Dendritic cell treated with granulocyte-macrophage colony-stimulating factor and Interleukin-4, amounts not matched to agents 40 ng/mL and 50 ng/mL, for 4 days (primary cell): ENCODE results near the gene DUSP9.

ENCODE experiments used
- H3K27ac Mint-ChIP-seq: one replicate; pipeline ENCODE4 v1.8.0; 2022; ENCODE audit warnings: mild to moderate bottlenecking, mixed read lengths
- H3K27me3 Mint-ChIP-seq: one replicate; pipeline ENCODE4 v1.8.0; 2022; ENCODE audit warnings: mild to moderate bottlenecking, mixed read lengths
- H3K36me3 Mint-ChIP-seq: one replicate; pipeline ENCODE4 v1.8.0; 2022; ENCODE audit warnings: low read depth, mixed read lengths
- H3K4me1 Mint-ChIP-seq: one replicate; pipeline ENCODE4 v1.8.0; 2022; ENCODE audit warnings: low read depth, mixed read lengths
- H3K4me3 Mint-ChIP-seq: one replicate; pipeline ENCODE4 v1.8.0; 2022; ENCODE audit warnings: mild to moderate bottlenecking, moderate library complexity, mixed read lengths
- H3K9me3 Mint-ChIP-seq: one replicate; pipeline ENCODE4 v1.8.0; 2022; ENCODE audit warnings: mixed read lengths
- intact Hi-C: fragments of 100-400 bp; cut with micrococcal nuclease; formaldehyde crosslinking; loops from one replicate; pipeline ENCODE4 v1.15.0; 2022

DUSP9 gene

DNA sequence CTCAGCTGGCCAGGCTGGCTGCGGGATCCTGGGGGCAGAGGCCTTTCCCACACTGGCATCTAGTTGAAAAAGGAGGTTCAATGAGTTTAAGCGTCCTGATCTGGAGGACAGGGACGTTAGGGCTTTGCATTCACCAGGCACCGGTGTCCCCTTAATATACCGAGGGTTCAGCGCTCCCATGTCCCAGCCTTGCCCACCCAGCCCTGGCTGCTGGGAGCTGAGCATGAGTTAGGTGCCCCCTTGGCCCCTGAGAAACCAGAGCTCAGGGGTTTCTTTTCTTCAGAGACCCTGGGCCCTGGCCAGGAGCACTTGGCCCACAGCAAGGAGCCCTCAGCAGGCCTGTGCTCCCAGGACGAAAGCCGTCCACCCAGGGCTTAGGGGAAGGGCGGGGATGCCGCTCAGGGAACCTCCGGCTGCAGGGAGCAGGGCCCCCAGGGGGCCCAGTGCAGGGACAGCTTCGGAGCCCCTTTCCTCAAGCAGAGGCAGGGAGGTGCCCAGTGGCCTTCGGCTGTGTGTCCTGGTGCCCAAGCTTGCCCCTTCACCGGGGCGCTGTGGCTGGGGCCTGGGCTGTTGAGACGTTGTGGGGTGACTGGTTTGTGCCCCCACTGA lies 20.9 kb upstream of the DUSP9 start:
- Mint-ChIP-seq H3K4me3 (no peak overlapping the region), H3K9me3 (no peaks in the 10 kb centered on the region), H3K36me3 (no peaks in the 10 kb centered on the region), H3K27ac (no peak overlapping the region), H3K27me3 (peaks cover 25% of the 10 kb centered on the region), H3K4me1 (no peaks in the 10 kb centered on the region)
- intact Hi-C loops, result no loop called here

DNA sequence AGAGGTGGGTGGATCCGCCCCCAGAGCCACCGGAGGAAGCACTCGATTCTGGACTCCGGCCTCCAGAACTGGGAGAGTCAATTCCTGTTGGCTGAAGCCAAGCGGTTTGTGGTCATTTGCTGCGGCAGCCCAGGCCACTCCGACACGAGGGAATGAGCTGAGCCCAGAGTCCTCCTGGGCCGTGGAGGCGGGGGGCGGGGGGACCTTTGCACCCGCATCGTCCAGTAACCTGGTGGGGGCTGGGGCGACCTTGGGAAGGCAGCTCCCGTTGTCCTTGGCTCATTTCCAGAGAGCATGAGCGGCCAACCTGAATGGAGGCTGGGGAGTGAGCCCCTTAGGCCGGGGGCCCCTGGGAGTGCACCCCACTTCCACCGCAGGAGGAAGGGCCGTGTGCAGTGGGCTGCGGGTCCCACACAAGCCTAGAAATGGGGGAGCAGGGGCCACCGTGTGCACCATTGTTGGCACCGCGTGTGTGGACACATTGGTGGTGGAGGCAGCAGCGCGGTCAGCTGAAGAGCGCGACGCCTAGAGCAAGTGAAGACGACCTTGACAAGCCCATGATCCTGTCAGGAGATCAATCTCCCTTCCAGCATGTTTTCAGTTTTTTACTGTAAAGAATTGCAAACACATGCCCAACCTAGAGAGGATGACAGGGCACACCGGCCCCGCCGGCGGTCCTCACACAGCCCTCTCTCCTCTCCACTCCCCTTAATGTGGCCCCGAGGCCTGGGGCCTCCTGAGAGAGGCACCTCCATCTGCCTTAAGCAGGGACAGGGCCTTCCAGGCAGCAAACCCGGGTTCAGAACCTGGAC lies 19.9 kb upstream of the DUSP9 start:
- intact Hi-C loops, result no loop called here
- no peak overlapping the region for H3K4me3 Mint-ChIP-seq

DNA sequence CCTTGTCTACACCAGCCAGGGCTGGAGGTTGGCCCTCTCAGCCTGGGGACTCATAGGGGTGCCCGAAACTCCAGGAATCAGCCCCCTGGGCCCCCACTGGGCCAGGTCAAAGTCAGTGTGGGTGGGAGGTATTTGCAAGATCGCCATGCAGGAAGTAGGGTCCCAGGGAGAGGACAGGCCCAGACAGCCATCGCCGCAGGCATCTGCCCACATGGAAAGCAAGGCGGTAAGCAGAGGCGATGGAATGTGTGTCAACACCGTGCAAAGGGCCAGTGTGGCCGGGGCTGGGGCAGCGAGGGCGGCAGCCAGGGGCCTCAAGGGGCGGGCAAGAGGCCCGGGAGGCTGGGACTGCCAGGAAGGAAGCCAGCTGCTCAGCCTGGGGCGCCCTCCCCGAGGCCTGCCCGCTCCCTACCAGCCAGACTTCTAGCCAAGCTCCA lies 19.3 kb upstream of the DUSP9 start:
- Mint-ChIP-seq H3K9me3 (no peaks in the 10 kb centered on the region), H3K27ac (no peak overlapping the region), H3K27me3 (peaks cover 20% of the 10 kb centered on the region), H3K4me1 (no peaks in the 10 kb centered on the region), H3K4me3 (no peak overlapping the region), H3K36me3 (no peaks in the 10 kb centered on the region)
- intact Hi-C loops, result no loop called here

More for the DNA sequence above, 19.9 kb upstream of the DUSP9 start:
- Mint-ChIP-seq H3K36me3 (no peaks in the 10 kb centered on the region), H3K4me1 (no peaks in the 10 kb centered on the region), H3K9me3 (no peaks in the 10 kb centered on the region), H3K27ac (no peak overlapping the region), H3K27me3 (peaks cover 23% of the 10 kb centered on the region)

DNA sequence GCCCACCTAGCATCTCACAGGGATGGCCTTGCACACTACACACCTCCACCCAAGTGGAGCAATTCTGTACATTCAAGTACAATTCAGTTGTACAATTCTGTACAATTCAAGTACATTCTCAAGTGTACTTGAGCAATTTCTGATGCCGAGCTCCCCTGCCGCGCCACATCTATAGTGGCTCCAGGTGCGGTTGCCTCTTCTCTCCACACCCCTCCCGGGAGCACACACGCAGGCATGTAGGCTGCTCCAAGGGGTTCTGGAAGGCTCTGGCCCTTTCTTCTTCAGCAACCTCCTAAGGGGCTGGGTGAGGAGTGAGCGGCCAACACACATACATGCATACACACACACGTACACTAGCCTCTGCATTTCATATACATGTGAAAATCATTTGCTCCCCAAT lies 18.9 kb upstream of the DUSP9 start:
- intact Hi-C loops, result no loop called here
- Mint-ChIP-seq H3K36me3 (no peaks in the 10 kb centered on the region), H3K27ac (no peak overlapping the region), H3K4me3 (no peak overlapping the region), H3K27me3 (peaks cover 17% of the 10 kb centered on the region), H3K4me1 (no peaks in the 10 kb centered on the region), H3K9me3 (no peaks in the 10 kb centered on the region)

DNA sequence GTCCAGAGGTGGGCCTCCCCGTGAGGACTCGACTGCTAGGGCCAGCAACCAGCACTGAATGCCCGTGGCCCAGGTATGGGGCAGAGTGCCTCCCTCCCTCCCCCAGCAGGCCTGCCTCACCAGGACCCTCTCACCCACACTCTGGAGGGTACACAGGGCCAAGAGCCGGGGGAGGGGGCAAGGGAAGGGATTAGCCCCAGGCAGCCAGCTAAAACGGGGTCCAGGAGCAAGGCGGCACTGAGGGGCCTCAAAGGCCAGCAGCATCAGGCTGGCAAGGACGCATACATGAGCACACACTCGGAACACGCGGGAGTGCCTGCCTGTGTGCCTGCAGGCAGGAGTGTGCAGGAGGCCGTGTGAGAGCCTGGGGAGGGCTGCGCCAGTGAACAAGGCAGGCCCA lies 18.3 kb upstream of the DUSP9 start:
- Mint-ChIP-seq H3K4me1 (no peaks in the 10 kb centered on the region), H3K27ac (no peak overlapping the region)
- intact Hi-C loops, result no loop called here

DNA sequence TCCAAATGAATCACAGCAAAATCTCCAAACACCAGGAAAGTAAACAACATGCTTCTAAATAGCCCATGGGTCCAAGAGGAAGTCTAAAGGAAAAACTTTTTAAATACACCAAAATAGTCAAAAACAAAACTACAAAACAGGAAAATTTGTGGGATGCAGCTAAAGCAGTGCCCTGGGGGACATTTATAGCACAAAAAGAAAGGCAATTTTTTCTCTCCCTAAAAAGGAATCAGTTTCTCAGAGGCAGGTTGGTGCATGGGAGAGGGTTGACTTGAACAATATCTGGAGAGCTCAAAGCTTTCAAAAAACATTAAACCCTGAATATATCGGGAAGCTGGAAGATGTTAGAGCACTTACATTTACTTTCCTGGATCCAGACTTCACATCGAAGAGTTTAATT lies 15.7 kb upstream of the DUSP9 start:
- intact Hi-C loops, result no loop called here
- H3K27me3 Mint-ChIP-seq, result peaks cover 16% of the 10 kb centered on the region
- no peak overlapping the region for H3K27ac Mint-ChIP-seq
- no peak overlapping the region for H3K4me3 Mint-ChIP-seq
- no peaks in the 10 kb centered on the region for H3K36me3 Mint-ChIP-seq
- no peaks in the 10 kb centered on the region for H3K9me3 Mint-ChIP-seq
- H3K4me1 Mint-ChIP-seq, result no peaks in the 10 kb centered on the region

More for the DNA sequence above, 18.3 kb upstream of the DUSP9 start:
- H3K9me3 Mint-ChIP-seq, result no peaks in the 10 kb centered on the region
- peaks cover 14% of the 10 kb centered on the region for H3K27me3 Mint-ChIP-seq
- H3K4me3 Mint-ChIP-seq, result no peak overlapping the region
- H3K36me3 Mint-ChIP-seq, result no peaks in the 10 kb centered on the region

DNA sequence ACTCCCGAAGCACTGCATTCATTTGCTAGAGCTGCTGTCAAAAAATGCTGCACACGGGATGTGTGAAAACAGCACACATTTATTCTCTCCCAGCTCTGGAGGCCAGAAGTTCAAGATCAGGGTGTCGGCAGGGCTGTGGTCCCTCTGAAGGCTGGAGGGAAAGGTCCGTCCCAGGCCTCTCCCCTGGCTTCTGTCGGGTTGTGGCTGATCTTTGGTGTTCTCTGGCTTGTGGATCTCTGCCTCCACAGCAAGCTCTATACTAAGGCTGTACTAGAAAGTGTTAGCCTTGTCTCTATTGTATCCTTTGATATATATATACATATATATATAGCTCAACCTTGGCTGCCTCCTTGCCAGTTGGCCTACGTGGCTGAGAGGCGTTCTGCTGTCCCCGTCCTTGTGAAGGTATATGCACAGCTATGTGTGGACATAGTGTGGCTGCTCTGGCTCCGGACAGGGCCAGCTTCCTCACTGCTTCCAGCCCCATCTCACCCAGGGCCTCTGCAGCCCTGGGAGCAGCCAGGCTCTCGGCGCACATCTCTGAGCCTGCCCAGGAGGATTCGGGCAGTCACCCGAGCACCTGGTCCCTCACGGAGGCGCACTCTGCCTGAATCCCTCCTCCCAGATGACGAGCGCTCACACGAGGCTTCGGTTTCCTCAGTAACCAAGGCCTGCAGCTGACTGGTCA lies 15.0 kb upstream of the DUSP9 start:
- no peak overlapping the region for H3K27ac Mint-ChIP-seq
- no peaks in the 10 kb centered on the region for H3K4me1 Mint-ChIP-seq
- intact Hi-C loops, result no loop called here
- H3K36me3 Mint-ChIP-seq, result no peaks in the 10 kb centered on the region
- no peak overlapping the region for H3K4me3 Mint-ChIP-seq
- H3K27me3 Mint-ChIP-seq, result peaks cover 18% of the 10 kb centered on the region
- no peaks in the 10 kb centered on the region for H3K9me3 Mint-ChIP-seq

DNA sequence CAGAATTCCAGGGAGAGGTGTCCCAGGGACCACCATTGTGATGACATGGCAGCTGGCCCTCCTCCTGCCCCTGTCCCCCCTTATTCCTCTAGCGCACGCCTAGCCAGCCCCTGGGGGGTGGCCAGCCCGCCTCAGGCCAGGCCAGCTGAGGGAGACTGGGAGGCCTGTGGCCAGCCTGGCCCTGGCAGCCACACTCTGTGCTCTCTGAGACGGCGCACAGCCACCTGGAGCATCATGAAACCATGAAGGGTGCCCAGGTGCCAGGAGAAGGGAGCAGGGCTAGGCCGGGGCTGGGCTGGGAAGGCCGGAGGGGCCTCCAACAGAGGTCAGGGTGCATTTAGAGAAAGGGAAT lies 14.4 kb upstream of the DUSP9 start:
- Mint-ChIP-seq H3K36me3 (no peaks in the 10 kb centered on the region), H3K27ac (no peak overlapping the region), H3K9me3 (no peaks in the 10 kb centered on the region), H3K4me3 (no peak overlapping the region), H3K4me1 (no peaks in the 10 kb centered on the region), H3K27me3 (peaks cover 21% of the 10 kb centered on the region)
- intact Hi-C loops, result no loop called here

DNA sequence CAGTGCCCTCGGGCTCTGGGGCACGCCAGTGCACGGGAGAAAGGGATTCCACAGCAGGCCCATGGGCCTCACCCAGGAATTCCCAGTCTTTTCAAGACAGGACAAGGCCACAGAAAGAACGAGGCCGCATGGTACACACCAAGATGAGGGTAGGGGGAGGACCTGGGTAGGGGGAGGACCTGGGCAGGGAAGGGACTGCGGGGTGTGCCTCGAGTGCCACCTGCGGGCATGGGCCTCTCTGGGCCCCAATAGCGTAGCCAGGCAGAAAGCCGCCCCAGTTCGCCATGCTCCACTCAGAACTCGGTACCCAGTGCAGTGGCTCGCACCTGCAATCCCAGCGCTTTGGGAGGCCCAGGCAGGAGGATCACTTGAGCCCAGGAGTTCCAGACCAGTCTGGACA lies 14.0 kb upstream of the DUSP9 start:
- Mint-ChIP-seq H3K36me3 (no peaks in the 10 kb centered on the region), H3K4me3 (no peak overlapping the region), H3K27ac (no peak overlapping the region), H3K4me1 (no peaks in the 10 kb centered on the region), H3K27me3 (peaks cover 23% of the 10 kb centered on the region), H3K9me3 (no peaks in the 10 kb centered on the region)
- intact Hi-C loops, result no loop called here

DNA sequence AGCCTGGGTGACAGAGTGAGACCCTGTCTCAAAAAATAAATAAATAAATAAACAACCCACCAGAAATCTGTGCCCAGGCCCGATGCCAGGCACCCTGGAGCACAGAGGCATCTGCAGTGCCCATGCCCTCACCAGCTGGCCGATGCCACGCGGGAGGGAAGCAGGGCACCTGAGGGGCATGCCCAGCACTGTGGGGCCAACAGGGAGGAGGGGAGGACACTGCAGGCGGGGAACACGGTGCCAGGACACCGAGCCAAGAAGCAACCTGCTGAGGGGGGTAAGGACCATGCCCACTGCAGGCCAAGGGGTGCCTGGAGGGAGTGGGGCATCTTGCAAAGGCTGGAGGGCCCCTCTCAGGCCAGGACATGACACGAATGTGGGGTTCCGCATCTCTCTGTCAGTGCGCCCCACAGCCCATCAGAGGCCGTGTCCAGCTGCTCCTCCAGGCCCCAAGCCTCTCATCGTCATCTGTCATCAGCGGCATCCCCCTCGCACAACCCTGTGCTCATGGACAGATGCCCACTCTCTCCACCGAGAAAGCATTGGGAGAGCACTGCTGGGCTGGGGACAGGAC lies 13.3 kb upstream of the DUSP9 start:
- intact Hi-C loops, result no loop called here
- Mint-ChIP-seq H3K4me3 (no peak overlapping the region), H3K36me3 (no peaks in the 10 kb centered on the region), H3K9me3 (no peaks in the 10 kb centered on the region), H3K27me3 (peaks cover 22% of the 10 kb centered on the region), H3K27ac (no peak overlapping the region), H3K4me1 (no peaks in the 10 kb centered on the region)

DNA sequence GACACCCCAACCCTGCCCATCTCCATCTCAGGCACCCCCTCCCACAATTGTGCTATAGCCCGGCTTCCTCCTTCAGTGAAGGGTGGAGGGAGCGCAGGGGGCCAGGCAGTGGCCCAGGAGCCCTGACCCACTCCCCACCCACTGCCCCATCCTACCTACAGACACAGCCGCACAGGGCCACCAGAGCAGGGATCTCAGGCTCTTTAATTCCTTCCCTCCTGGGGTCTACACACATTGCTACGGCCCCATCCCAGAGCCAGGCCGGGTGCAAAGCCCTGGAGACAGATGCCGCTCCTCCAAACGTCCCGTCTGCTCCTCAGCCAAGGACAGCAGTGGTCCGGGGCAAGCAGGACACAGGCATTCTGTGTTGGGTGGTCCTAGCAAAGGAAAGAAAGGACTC lies 12.8 kb upstream of the DUSP9 start:
- H3K27ac Mint-ChIP-seq, result no peak overlapping the region
- H3K27me3 Mint-ChIP-seq, result peaks cover 26% of the 10 kb centered on the region
- intact Hi-C loops, result no loop called here
- H3K36me3 Mint-ChIP-seq, result no peaks in the 10 kb centered on the region
- no peaks in the 10 kb centered on the region for H3K4me1 Mint-ChIP-seq
- H3K4me3 Mint-ChIP-seq, result no peak overlapping the region
- H3K9me3 Mint-ChIP-seq, result no peaks in the 10 kb centered on the region

DNA sequence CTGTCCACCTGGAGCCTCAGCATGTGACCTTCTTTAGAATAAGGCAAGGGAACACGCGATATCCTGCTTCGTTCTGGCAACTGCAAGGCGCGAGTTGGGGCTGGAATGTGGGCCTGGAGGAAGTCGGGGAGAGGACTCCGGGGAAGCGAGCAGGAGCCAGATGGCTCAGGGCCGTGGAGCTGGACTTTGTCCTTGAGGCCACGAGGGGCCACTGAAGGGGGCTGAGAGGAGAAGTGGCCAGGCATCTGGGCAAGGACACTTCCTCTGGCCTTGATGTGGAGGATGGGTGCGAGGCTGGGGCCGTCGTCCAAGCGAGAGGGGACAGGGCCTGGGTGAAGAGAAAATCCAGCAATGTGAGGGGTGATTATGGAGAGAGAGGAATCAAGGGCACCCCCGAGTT lies 12.2 kb upstream of the DUSP9 start:
- intact Hi-C loops, result no loop called here
- H3K9me3 Mint-ChIP-seq, result no peaks in the 10 kb centered on the region
- H3K27me3 Mint-ChIP-seq, result peaks cover 27% of the 10 kb centered on the region
- H3K4me1 Mint-ChIP-seq, result no peaks in the 10 kb centered on the region
- H3K27ac Mint-ChIP-seq, result no peak overlapping the region
- no peaks in the 10 kb centered on the region for H3K36me3 Mint-ChIP-seq
- no peak overlapping the region for H3K4me3 Mint-ChIP-seq

DNA sequence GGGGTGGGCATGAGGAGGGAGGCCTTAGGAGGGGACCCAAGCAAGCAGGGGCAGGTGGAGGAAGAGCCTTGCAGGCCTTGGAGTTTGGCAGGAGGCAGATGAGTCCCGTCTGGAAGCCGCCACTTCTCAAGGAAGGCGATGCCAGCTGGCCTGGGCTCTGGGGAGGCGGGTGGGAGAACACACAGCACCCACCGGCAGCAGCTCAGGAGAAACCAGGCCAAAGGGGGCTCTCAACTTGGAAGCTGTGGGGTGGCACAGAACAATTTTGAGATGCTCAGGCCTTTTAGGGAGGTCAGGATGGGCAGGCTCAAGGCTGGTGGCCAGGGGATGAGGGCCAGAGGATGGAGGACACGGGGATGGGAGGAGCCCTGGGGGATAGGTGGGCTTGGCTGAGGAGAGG lies 11.6 kb upstream of the DUSP9 start:
- Mint-ChIP-seq H3K36me3 (no peaks in the 10 kb centered on the region), H3K27ac (no peak overlapping the region), H3K4me3 (no peak overlapping the region), H3K4me1 (no peaks in the 10 kb centered on the region), H3K9me3 (no peaks in the 10 kb centered on the region), H3K27me3 (peaks cover 30% of the 10 kb centered on the region)
- intact Hi-C loops, result no loop called here
